ENCODE results near the gene KLF9. TPM values are rescaled to one million over a fixed set of nuclear protein-coding genes. Genes with fewer than 3 reads are reported as not detected.

KLF9 gene
- total and polyA plus RNA-seq, 2 donors (not counting 1 experiment from before 2014, with no cell fraction given), result 12.1 to 36.4 TPM

DNA sequence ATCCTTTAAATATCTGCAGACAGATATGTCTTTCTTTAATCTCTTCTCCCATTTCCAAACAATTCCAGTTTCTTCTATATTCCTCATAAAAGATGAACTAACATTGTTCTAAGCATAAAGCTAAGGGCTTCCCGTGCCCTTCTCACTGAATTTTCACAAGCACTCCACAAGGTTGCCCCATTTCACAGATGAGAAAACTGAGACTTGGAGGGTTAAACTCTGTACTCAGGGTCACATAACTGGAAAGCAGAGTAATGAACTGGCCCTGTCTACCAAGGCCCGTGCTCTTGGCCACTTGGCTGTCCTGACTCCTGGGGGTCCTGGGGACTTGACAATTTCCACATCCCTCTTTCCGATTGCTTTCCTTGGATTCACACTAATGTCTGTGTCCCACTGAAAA is 25.3 kb downstream of the KLF9 start:
- CTCF ChIA-PET, result interaction anchor here (1.8 to 2.0 kb wide), 3 partner anchors 16 to 213 kb away, joined by 4 to 6 read pairs (median 6); no protein-coding TSS in a partner anchor
- intact Hi-C loops (cut with micrococcal nuclease), result no loop called here

DNA sequence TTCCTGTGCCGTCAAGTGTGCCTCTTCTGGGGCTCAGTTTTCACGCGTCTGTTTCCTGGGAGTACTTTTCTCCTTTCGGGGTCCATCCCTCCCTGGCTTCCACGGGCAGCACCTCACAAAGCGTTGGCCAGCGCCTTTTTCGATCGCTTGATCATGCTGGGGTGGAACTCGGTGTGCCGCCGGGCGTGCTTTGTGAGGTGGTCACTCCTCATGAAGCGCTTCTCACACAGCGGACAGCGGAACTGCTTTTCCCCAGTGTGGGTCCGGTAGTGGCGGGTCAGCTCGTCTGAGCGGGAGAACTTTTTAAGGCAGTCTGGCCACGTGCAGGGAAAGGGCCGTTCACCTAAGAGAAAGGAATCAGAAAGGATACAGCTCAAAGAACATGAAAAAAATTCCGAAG is 26.8 kb downstream of the KLF9 start:
- no peaks in the 10 kb centered on the region for H3K9me3 Mint-ChIP-seq (ENCODE audit: insufficient read depth)
- DNase-seq (no peak), ATAC-seq (ENCODE audit: low read depth) (no peak)
- H3K4me1 Mint-ChIP-seq, result peaks cover 32% of the 10 kb centered on the region
- intact Hi-C loops (cut with micrococcal nuclease), result no loop called here
- Histone ChIP-seq H4K20me1 (ENCODE audit: control insufficient read depth, insufficient read depth, low read length, poor library complexity, severe bottlenecking) (peaks cover 50% of the 10 kb centered on the region), H3K27ac (ENCODE audit: low read length in 2 of 2) (no peak overlapping the region), H3K9ac (ENCODE audit: low read length) (no peak overlapping the region), H3K36me3 (replicated peaks in 1 of 2; ENCODE audit: control extremely low read depth in 1 of 2, control insufficient read depth in 1 of 2, extremely low read depth in 1 of 2, insufficient read depth in 2 of 2, low read length in 1 of 2) (peaks cover 0 to 20% of the 10 kb centered on the region in 2 experiments), H2AFZ (ENCODE audit: insufficient read depth, low read depth, low read length, poor library complexity, severe bottlenecking) (no peak overlapping the region), H3K4me1 (ENCODE audit: control insufficient read depth in 2 of 2, insufficient read depth in 2 of 2, low read length in 2 of 2) (peaks cover 2 to 3% of the 10 kb centered on the region in 2 donors), H3K4me2 (replicated peaks; ENCODE audit: low read depth, low read length, poor library complexity, severe bottlenecking) (no peak overlapping the region), H3K9me3 (ENCODE audit: control extremely low read depth in 1 of 3, control insufficient read depth in 2 of 3, insufficient read depth in 1 of 3, low read length in 2 of 3) (no peaks in the 10 kb centered on the region), H3K79me2 (ENCODE audit: control insufficient read depth, insufficient read depth, low read length) (peaks cover 53% of the 10 kb centered on the region), H3K4me3 (ENCODE audit: control extremely low read depth in 1 of 5, extremely low read depth in 1 of 5, insufficient read depth in 1 of 5, low read depth in 2 of 5, low read length in 4 of 5) (no peak overlapping the region), H3K27me3 (replicated peaks in 1 of 4; ENCODE audit: control extremely low read depth in 1 of 4, control insufficient read depth in 3 of 4, insufficient read depth in 4 of 4, low read length in 3 of 4) (no peaks in the 10 kb centered on the region)
- ChIA-PET POLR2A (no interaction called here), CTCF (interaction anchor here (2.0 kb wide), 1 partner anchor 214 kb away, joined by 6 read pairs; no protein-coding TSS in a partner anchor)
- WGBS (ENCODE audit: insufficient coverage), result 98% methylated on average over 22 of the region's 23 CpGs
- H3K4me3 Mint-ChIP-seq, result no peak overlapping the region
- no peak for TF ChIP-seq EZH2 (IDR thresholded peaks at IDR 0.05; ENCODE audit: borderline replicate concordance, insufficient read depth, low read depth, low read length, poor library complexity, severe bottlenecking)
- no peaks in the 10 kb centered on the region for H3K27me3 Mint-ChIP-seq
- H3K27ac Mint-ChIP-seq, result no peak overlapping the region

More for the DNA sequence above, 25.3 kb downstream of the KLF9 start:
- WGBS (ENCODE audit: insufficient coverage), result 94% methylated on average over 3 of the region's 3 CpGs
- Histone ChIP-seq H3K4me3 (ENCODE audit: control extremely low read depth in 1 of 5, extremely low read depth in 1 of 5, insufficient read depth in 1 of 5, low read depth in 2 of 5, low read length in 4 of 5) (no peak overlapping the region), H2AFZ (ENCODE audit: insufficient read depth, low read depth, low read length, poor library complexity, severe bottlenecking) (no peak overlapping the region), H3K27me3 (replicated peaks in 1 of 4; ENCODE audit: control extremely low read depth in 1 of 4, control insufficient read depth in 3 of 4, insufficient read depth in 4 of 4, low read length in 3 of 4) (no peaks in the 10 kb centered on the region), H3K4me1 (ENCODE audit: control insufficient read depth in 2 of 2, insufficient read depth in 2 of 2, low read length in 2 of 2) (peaks cover 9 to 11% of the 10 kb centered on the region in 2 donors), H3K79me2 (ENCODE audit: control insufficient read depth, insufficient read depth, low read length) (peaks cover 68% of the 10 kb centered on the region), H3K27ac (ENCODE audit: low read length in 2 of 2) (no peak overlapping the region), H3K4me2 (replicated peaks; ENCODE audit: low read depth, low read length, poor library complexity, severe bottlenecking) (no peak overlapping the region), H3K9me3 (ENCODE audit: control extremely low read depth in 1 of 3, control insufficient read depth in 2 of 3, insufficient read depth in 1 of 3, low read length in 2 of 3) (no peaks in the 10 kb centered on the region), H3K36me3 (replicated peaks in 1 of 2; ENCODE audit: control extremely low read depth in 1 of 2, control insufficient read depth in 1 of 2, extremely low read depth in 1 of 2, insufficient read depth in 2 of 2, low read length in 1 of 2) (peaks cover 0 to 14% of the 10 kb centered on the region in 2 experiments), H3K9ac (ENCODE audit: low read length) (no peak overlapping the region), H4K20me1 (ENCODE audit: control insufficient read depth, insufficient read depth, low read length, poor library complexity, severe bottlenecking) (peaks cover 63% of the 10 kb centered on the region)
- Mint-ChIP-seq H3K9me3 (ENCODE audit: insufficient read depth) (no peaks in the 10 kb centered on the region), H3K4me1 (peaks cover 42% of the 10 kb centered on the region), H3K27ac (no peak overlapping the region), H3K4me3 (no peak overlapping the region), H3K27me3 (no peaks in the 10 kb centered on the region)
- TF ChIP-seq EZH2 (IDR thresholded peaks at IDR 0.05; ENCODE audit: borderline replicate concordance, insufficient read depth, low read depth, low read length, poor library complexity, severe bottlenecking), result no peak
- ATAC-seq (ENCODE audit: low read depth), result no peak
- POLR2A ChIA-PET, result no interaction called here
- no peak for DNase-seq

Measured in B cell (primary cell).